Lower leg skin (tissue), 3 donors: ENCODE measurements around the gene FARP1.

ENCODE experiments used
- POLR2A ChIP-seq, 2 donors: fragments of 450-650 bp; IDR thresholded peaks; one replicate each; pipeline ENCODE4 v1.6.1; 2016 to 2017; ENCODE audit warnings: antibody characterized with exemption in 2 of 2, mild to moderate bottlenecking in 1 of 2, moderate library complexity in 1 of 2
- TF ChIP-seq, protein P1 (sequence below), 3 donors: fragments of 450-650 bp; IDR thresholded peaks; one replicate each; pipeline ENCODE4 v1.5.1; 2016; ENCODE audit warnings: antibody characterized with exemption in 3 of 3, mild to moderate bottlenecking in 3 of 3, moderate library complexity in 2 of 3

DNA sequence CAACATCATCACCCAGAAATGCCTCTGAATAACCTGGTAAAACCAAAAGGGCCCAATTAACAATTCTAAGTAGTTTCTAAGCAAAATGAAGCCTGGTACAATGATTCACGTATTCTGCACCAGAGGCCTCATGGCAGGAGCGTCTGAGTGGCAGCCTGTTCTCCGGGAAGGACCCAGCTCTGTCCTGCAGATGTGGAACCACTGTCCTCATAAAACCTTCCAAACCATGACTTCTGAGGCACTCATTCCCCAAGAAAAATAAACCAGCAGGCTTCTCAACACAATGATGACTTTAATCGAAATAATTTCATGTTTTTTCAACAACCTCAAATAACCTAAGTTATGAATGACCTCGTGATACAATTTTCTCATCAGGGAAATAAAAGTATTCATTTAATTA, 344.1 kb downstream of the FARP1 start:
- TF ChIP-seq POLR2A (IDR thresholded peaks at IDR 0.05): no peak
- TF ChIP-seq, protein P1, sequence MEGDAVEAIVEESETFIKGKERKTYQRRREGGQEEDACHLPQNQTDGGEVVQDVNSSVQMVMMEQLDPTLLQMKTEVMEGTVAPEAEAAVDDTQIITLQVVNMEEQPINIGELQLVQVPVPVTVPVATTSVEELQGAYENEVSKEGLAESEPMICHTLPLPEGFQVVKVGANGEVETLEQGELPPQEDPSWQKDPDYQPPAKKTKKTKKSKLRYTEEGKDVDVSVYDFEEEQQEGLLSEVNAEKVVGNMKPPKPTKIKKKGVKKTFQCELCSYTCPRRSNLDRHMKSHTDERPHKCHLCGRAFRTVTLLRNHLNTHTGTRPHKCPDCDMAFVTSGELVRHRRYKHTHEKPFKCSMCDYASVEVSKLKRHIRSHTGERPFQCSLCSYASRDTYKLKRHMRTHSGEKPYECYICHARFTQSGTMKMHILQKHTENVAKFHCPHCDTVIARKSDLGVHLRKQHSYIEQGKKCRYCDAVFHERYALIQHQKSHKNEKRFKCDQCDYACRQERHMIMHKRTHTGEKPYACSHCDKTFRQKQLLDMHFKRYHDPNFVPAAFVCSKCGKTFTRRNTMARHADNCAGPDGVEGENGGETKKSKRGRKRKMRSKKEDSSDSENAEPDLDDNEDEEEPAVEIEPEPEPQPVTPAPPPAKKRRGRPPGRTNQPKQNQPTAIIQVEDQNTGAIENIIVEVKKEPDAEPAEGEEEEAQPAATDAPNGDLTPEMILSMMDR (IDR thresholded peaks at IDR 0.05): no peak
